Loucy (cell line): ENCODE data around the gene CHST6.

Experiments used
- H2AFZ ChIP-seq: fragments of 200-600 bp; sonication (generic); 2 replicates; pipeline ENCODE4 v1.6.0; 2016; ENCODE audit warnings: antibody characterized with exemption, mild to moderate bottlenecking, low read length, moderate library complexity
- H3F3A ChIP-seq: fragments of 200-600 bp; 2 replicates; pipeline ENCODE4 v1.6.0; 2016; ENCODE audit warnings: antibody characterized with exemption, low read depth, mild to moderate bottlenecking
- H3K27me3 ChIP-seq: fragments of 200-600 bp; sonication (generic); 2 replicates; pipeline ENCODE4 v1.6.1; 2014; ENCODE audit warnings: low read length, mild to moderate bottlenecking; ENCODE audit not compliant: insufficient read depth, poor library complexity, severe bottlenecking
- H3K36me3 ChIP-seq: fragments of 200-600 bp; sonication (generic); 2 replicates; pipeline ENCODE4 v1.6.1; 2016; ENCODE audit warnings: low read length; ENCODE audit not compliant: insufficient read depth
- H3K4me1 ChIP-seq: fragments of 200-600 bp; sonication (generic); 2 replicates; pipeline ENCODE4 v1.5.1; 2014; ENCODE audit warnings: low read length, mild to moderate bottlenecking; ENCODE audit not compliant: insufficient read depth, poor library complexity, severe bottlenecking
- H3K4me2 ChIP-seq: fragments of 200-600 bp; sonication (generic); 2 replicates; pipeline ENCODE4 v1.6.0; 2014; ENCODE audit warnings: antibody characterized with exemption, low read length, low read depth, mild to moderate bottlenecking; ENCODE audit not compliant: poor library complexity, severe bottlenecking
- H3K4me3 ChIP-seq: fragments of 200-600 bp; sonication (generic); 2 replicates; pipeline ENCODE4 v1.5.1; 2014; ENCODE audit warnings: low read length, mild to moderate bottlenecking, mixed read lengths; ENCODE audit not compliant: poor library complexity, severe bottlenecking
- H3K79me2 ChIP-seq: fragments of 200-600 bp; sonication (generic); 2 replicates; pipeline ENCODE4 v1.6.1; 2014; ENCODE audit warnings: low read length; ENCODE audit not compliant: insufficient read depth
- H3K9ac ChIP-seq: fragments of 200-600 bp; sonication (generic); 2 replicates; pipeline ENCODE4 v1.6.0; 2014; ENCODE audit warnings: mild to moderate bottlenecking, low read depth, low read length, moderate library complexity; ENCODE audit not compliant: poor library complexity, severe bottlenecking
- H3K9me2 ChIP-seq: fragments of 200-600 bp; sonication (generic); replicated peaks from 2 replicates; pipeline ENCODE4 v1.6.1; 2016; ENCODE audit warnings: low read depth, low read length, mixed read lengths
- H3K9me3 ChIP-seq: fragments of 200-600 bp; sonication (generic); 2 replicates; pipeline ENCODE4 v1.6.1; 2014; ENCODE audit warnings: mild to moderate bottlenecking, antibody characterized with exemption, low read length, low read depth; ENCODE audit not compliant: insufficient read depth
- H4K20me1 ChIP-seq: fragments of 200-600 bp; sonication (generic); 2 replicates; pipeline ENCODE4 v1.6.0; 2014; ENCODE audit warnings: antibody characterized with exemption, low read length, mild to moderate bottlenecking; ENCODE audit not compliant: insufficient read depth, poor library complexity, severe bottlenecking
- CTCF ChIP-seq: fragments of 200-600 bp; sonication (generic); conservative IDR thresholded peaks from 2 replicates; pipeline ENCODE4 v1.5.1; 2014; ENCODE audit warnings: mild to moderate bottlenecking, antibody characterized with exemption, low read length
- EZH2phosphoT487 ChIP-seq: fragments of 200-600 bp; IDR thresholded peaks from 2 replicates; pipeline ENCODE4 v1.6.1; 2018; ENCODE audit warnings: antibody characterized with exemption, mild to moderate bottlenecking, moderate library complexity, borderline replicate concordance

CHST6 gene

GRCh38 chr16:75452464-75453190 is 42.6 kb downstream of the CHST6 start:
- Histone ChIP-seq H2AFZ (no peak overlapping the region), H3K9me3 (no peaks in the 10 kb centered on the region), H3F3A (no peaks in the 10 kb centered on the region), H3K4me3 (no peak overlapping the region), H4K20me1 (peaks cover 27% of the 10 kb centered on the region), H3K79me2 (peaks cover 62% of the 10 kb centered on the region), H3K4me1 (peaks cover 8% of the 10 kb centered on the region), H3K36me3 (peaks cover 25% of the 10 kb centered on the region; the same call in 1 of the 2 replicates), H3K9ac (no peak overlapping the region), H3K27me3 (no peaks in the 10 kb centered on the region), H3K9me2 (no peaks in the 10 kb centered on the region), H3K4me2 (no peak overlapping the region)
- TF ChIP-seq EZH2phosphoT487 (no peak), CTCF (no peak)

- Histone ChIP-seq H3K4me1 (no peaks in the 10 kb centered on the region), H3K36me3 (peaks cover 42% of the 10 kb centered on the region; the same call in 1 of the 2 replicates), H3K9me3 (no peaks in the 10 kb centered on the region), H3K4me3 (no peak overlapping the region), H3K9me2 (no peaks in the 10 kb centered on the region), H2AFZ (no peak overlapping the region), H3K9ac (no peak overlapping the region), H3K79me2 (peaks cover 7% of the 10 kb centered on the region; the same call in 1 of the 2 replicates), H3K27me3 (no peaks in the 10 kb centered on the region), H4K20me1 (peaks cover 4% of the 10 kb centered on the region), H3F3A (peaks cover 5% of the 10 kb centered on the region; the same call in 1 of the 2 replicates), H3K4me2 (no peak overlapping the region)
- TF ChIP-seq CTCF (no peak), EZH2phosphoT487 (no peak)
These were observed 48.8 kb downstream of the CHST6 start for GRCh38 chr16:75446416-75446815.

GRCh38 chr16:75445298-75445697 is 49.9 kb downstream of the CHST6 start:
- Histone ChIP-seq H3K9me2 (no peaks in the 10 kb centered on the region), H3F3A (peaks cover 5% of the 10 kb centered on the region; the same call in 1 of the 2 replicates), H3K36me3 (peaks cover 31% of the 10 kb centered on the region; the same call in 1 of the 2 replicates), H3K4me3 (no peak overlapping the region), H2AFZ (no peak overlapping the region), H3K27me3 (no peaks in the 10 kb centered on the region), H3K79me2 (no peaks in the 10 kb centered on the region), H3K9ac (no peak overlapping the region), H3K4me1 (no peaks in the 10 kb centered on the region), H3K9me3 (no peaks in the 10 kb centered on the region), H4K20me1 (peaks cover 4% of the 10 kb centered on the region), H3K4me2 (no peak overlapping the region)
- no peak for TF ChIP-seq EZH2phosphoT487
- TF ChIP-seq CTCF = no peak
